Measurements from ENCODE around the gene CREB3L1. TPM values are rescaled to one million over a fixed set of nuclear protein-coding genes. Genes with fewer than 3 reads are reported as not detected.

CREB3L1 gene
- total RNA-seq, 4 donors from 2014 or later = 0.81 to 5.2 (median 1.7) TPM

DNA sequence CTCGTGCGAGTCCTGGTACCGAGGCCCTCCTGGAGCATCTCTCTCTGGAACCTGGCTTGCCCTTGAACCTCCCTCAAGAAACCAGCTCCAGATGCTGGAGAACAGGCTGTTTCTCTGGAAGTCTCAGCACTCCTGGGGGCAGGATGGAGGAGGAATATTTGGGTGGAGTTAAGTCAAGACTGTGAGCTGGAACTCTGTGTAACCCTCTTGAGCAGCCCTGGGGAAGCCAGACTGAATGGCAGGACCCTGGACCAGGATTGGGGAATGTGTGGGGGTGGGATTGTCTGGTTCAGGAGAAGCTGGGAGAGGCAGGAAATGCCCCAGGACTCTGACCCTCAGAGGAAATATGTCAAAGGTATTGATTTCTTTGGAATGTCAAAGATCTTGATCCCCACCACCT is 7.7 kb downstream of the CREB3L1 start:
- TF ChIP-seq POLR2AphosphoS5 (IDR thresholded peaks at IDR 0.05) = no peak
- TF ChIP-seq, protein P1, sequence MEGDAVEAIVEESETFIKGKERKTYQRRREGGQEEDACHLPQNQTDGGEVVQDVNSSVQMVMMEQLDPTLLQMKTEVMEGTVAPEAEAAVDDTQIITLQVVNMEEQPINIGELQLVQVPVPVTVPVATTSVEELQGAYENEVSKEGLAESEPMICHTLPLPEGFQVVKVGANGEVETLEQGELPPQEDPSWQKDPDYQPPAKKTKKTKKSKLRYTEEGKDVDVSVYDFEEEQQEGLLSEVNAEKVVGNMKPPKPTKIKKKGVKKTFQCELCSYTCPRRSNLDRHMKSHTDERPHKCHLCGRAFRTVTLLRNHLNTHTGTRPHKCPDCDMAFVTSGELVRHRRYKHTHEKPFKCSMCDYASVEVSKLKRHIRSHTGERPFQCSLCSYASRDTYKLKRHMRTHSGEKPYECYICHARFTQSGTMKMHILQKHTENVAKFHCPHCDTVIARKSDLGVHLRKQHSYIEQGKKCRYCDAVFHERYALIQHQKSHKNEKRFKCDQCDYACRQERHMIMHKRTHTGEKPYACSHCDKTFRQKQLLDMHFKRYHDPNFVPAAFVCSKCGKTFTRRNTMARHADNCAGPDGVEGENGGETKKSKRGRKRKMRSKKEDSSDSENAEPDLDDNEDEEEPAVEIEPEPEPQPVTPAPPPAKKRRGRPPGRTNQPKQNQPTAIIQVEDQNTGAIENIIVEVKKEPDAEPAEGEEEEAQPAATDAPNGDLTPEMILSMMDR (IDR thresholded peaks at IDR 0.05) = no peak
- TF ChIP-seq EP300 (IDR thresholded peaks at IDR 0.05) = no peak
- no peak for TF ChIP-seq POLR2A (IDR thresholded peaks at IDR 0.05)
- no peaks in the 10 kb centered on the region for H3K9me3 ChIP-seq
- no peaks in the 10 kb centered on the region for H3K36me3 ChIP-seq
- peak; percentile 20 for ATAC-seq
- peak overlapping the region in 3 of 4 donors; percentile 49 to 59 (median 54) for H3K27ac ChIP-seq
- H3K4me3 ChIP-seq = no peak overlapping the region
- H3K4me1 ChIP-seq = peaks cover 0 to 26% (median 5%) of the 10 kb centered on the region in 3 donors
- H3K27me3 ChIP-seq = peaks cover 11% of the 10 kb centered on the region
- WGBS, 2 donors (ENCODE audit: low coverage in 1 of 2) = no CpG with 5 or more reads among the region's 3 CpGs

DNA sequence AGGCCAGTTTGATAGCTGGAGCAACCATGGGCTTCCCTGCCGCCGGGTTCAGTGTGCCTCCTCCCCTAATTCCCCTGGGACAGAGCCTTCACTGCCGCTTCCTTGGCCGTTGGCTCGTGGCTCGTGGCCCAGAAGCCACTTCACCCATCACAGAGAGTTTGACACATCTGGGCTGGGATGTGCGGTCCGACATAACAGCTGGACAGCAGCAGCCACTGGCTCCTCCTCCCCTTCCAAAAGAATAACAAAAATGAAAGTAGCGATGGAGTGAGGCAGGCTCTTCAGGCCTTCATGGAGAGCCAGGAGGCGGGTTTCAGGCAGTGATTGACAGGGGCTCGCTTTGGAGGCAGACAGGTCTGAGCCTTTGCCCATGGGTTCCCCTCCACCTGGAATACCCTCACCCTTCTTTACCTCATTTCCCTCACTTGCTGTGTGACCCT is 8.2 kb downstream of the CREB3L1 start:
- peak overlapping the region in 1 of 2 donors; percentile 5 for H3K4me3 ChIP-seq
- ATAC-seq = peak; percentile 68
- peaks cover 0 to 30% (median 9%) of the 10 kb centered on the region in 3 donors for H3K4me1 ChIP-seq
- H3K9me3 ChIP-seq = no peaks in the 10 kb centered on the region
- WGBS, 2 donors (ENCODE audit: low coverage in 1 of 2) = 43 to 60% methylated on average over 3 of the region's 11 CpGs
- H3K36me3 ChIP-seq = no peaks in the 10 kb centered on the region
- H3K27ac ChIP-seq = peak overlapping the region in 3 of 4 donors; percentile 49 to 59 (median 54)
- TF ChIP-seq, protein P1 (IDR thresholded peaks at IDR 0.05) = no peak
- TF ChIP-seq POLR2A (IDR thresholded peaks at IDR 0.05) (no peak), EP300 (IDR thresholded peaks at IDR 0.05) (no peak), POLR2AphosphoS5 (IDR thresholded peaks at IDR 0.05) (peak; percentile 31)
- peaks cover 11% of the 10 kb centered on the region for H3K27me3 ChIP-seq

DNA sequence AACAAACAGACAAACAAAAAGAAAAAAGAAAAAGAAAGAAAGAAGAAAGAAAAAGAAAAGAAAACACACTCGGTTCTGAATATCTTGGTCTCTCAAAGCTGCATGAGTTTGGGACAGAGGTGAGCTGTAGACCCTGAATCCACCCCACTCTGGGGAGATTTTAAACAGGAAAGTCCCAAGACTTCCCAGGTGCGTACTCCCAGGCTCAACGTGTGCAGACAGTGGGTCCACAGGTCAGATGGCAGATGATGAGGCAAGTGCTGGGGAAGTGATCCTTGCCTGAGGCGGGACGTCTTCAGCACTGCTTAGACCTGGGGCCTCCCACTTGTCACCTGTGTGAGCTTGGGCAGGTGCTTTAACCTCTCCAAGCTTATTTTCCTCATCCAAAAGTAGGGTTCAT is 9.3 kb downstream of the CREB3L1 start:
- TF ChIP-seq EP300 (IDR thresholded peaks at IDR 0.05) = no peak

DNA sequence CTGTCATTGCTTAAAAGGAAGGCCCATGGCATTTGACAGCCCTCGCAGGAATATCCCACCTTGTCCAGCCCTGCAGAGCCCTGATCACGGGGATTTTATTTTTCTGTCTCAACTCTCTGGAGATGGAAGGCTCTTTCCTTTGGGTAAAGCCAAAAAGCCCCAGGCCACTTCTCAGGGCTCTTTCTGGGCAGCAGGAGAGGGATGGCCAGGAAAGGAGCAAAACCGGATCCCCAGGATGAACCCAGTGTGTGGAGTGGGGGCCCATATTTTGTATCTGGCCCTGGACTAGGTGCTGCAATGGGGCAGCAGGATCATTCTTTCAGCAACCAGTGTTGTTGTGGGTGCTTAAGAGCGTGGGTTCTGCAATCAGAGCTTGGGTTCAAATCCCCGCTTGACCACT is 11.0 kb downstream of the CREB3L1 start:
- no peak overlapping the region for H3K4me3 ChIP-seq
- H3K36me3 ChIP-seq = no peaks in the 10 kb centered on the region
- no peak overlapping the region for H3K27ac ChIP-seq
- no peaks in the 10 kb centered on the region for H3K9me3 ChIP-seq
- peaks cover 10% of the 10 kb centered on the region for H3K27me3 ChIP-seq
- ATAC-seq = no peak
- peaks cover 0 to 44% (median 21%) of the 10 kb centered on the region in 3 donors for H3K4me1 ChIP-seq
- 86 to 95% methylated on average over 3 to 4 of the region's 5 CpGs for whole genome bisulfite sequencing, 2 donors (ENCODE audit: low coverage in 1 of 2)
- TF ChIP-seq POLR2AphosphoS5 (IDR thresholded peaks at IDR 0.05) (no peak), EP300 (IDR thresholded peaks at IDR 0.05) (no peak), POLR2A (IDR thresholded peaks at IDR 0.05) (no peak)
- TF ChIP-seq, protein P1 (IDR thresholded peaks at IDR 0.05) = no peak

More for the DNA sequence above, 9.3 kb downstream of the CREB3L1 start:
- H3K27me3 ChIP-seq = peaks cover 11% of the 10 kb centered on the region
- ATAC-seq = no peak
- no peak overlapping the region for H3K27ac ChIP-seq
- H3K9me3 ChIP-seq = no peaks in the 10 kb centered on the region
- H3K36me3 ChIP-seq = no peaks in the 10 kb centered on the region
- WGBS, 2 donors (ENCODE audit: low coverage in 1 of 2) = 68 to 80% methylated on average over 4 of the region's 5 CpGs
- H3K4me1 ChIP-seq = peaks cover 0 to 37% (median 18%) of the 10 kb centered on the region in 3 donors
- H3K4me3 ChIP-seq = no peak overlapping the region

DNA sequence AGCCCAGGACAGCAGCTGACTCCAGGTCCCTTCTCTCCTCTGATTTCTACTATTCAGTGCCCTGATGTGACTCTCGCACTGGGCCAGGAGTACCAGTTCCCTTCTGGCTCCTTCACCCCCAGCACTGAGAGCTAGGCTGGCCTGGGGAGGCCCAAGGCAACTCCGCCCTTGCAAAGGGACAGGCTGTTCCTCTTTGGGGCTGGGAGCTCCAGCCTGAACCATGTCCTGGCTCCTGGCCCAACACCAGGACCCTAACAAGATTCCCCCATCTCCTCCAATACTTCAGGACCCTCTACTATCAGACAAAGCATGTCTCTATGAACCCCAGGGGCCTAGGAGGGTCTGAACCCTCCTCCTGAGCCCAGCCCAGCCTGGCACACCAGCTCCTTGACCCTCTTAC is 12.5 kb downstream of the CREB3L1 start:
- Histone ChIP-seq H3K36me3 (no peaks in the 10 kb centered on the region), H3K27ac (peak overlapping the region in 1 of 4 donors; percentile 25), H3K4me3 (no peak overlapping the region), H3K4me1 (peaks cover 0 to 54% (median 24%) of the 10 kb centered on the region in 3 donors), H3K9me3 (no peaks in the 10 kb centered on the region), H3K27me3 (no peaks in the 10 kb centered on the region)
- WGBS, 2 donors (ENCODE audit: low coverage in 1 of 2) = no CpG with 5 or more reads among the region's 2 CpGs
- no peak for TF ChIP-seq EP300 (IDR thresholded peaks at IDR 0.05)
- no peak for TF ChIP-seq POLR2AphosphoS5 (IDR thresholded peaks at IDR 0.05)
- no peak for TF ChIP-seq POLR2A (IDR thresholded peaks at IDR 0.05)
- TF ChIP-seq, protein P1 (IDR thresholded peaks at IDR 0.05) = no peak
- no peak for ATAC-seq

All from gastroesophageal sphincter (tissue), 4 donors.